Astrocyte of the cerebellum (primary cell): Measurements from ENCODE around the gene TTLL8.

Experiments used
- DNase-seq: peaks from one replicate; pipeline ENCODE4 v3.0.0-alpha.2; 2011; ENCODE audit warnings: low read depth
- H3K4me3 ChIP-seq: 2 replicates; pipeline ENCODE4 v1.5.1; 2011; ENCODE audit warnings: mild to moderate bottlenecking, low read depth, low read length, moderate library complexity
- CTCF ChIP-seq: IDR thresholded peaks from 2 replicates; pipeline ENCODE4 v1.5.1; 2012; ENCODE audit warnings: low read length, low read depth, moderate library complexity, mild to moderate bottlenecking; ENCODE audit errors: missing control alignments
- in situ Hi-C: cut with HindIII; loops from 2 replicates; pipeline ENCODE4 v1.10.0; 2017; ENCODE audit warnings: low sequenced_read_pairs

TTLL8 gene

GRCh38 chr22:50017701-50018224 is 40.3 kb downstream of the TTLL8 start:
- TF ChIP-seq CTCF = no peak
- in situ Hi-C loops = loop anchor here (10.0 kb wide), 1 partner anchor 83 kb away; no protein-coding TSS in a partner anchor
- no peak for DNase-seq
- H3K4me3 ChIP-seq = no peak overlapping the region

- no peak overlapping the region for H3K4me3 ChIP-seq
- TF ChIP-seq CTCF = no peak
Measured at GRCh38 chr22:50016988-50017700, 41.0 kb downstream of the TTLL8 start.

GRCh38 chr22:50016308-50016987 is 41.6 kb downstream of the TTLL8 start:
- no peak for TF ChIP-seq CTCF
- DNase-seq = no peak
- H3K4me3 ChIP-seq = no peak overlapping the region
- in situ Hi-C loops = loop anchor here (10.0 kb wide), 1 partner anchor 82 kb away; no protein-coding TSS in a partner anchor

More at GRCh38 chr22:50016988-50017700, 41.0 kb downstream of the TTLL8 start:
- in situ Hi-C loops = loop anchor here (10.0 kb wide), 1 partner anchor 82 kb away; no protein-coding TSS in a partner anchor
- DNase-seq = no peak

GRCh38 chr22:50015451-50016307 is 42.4 kb downstream of the TTLL8 start:
- TF ChIP-seq CTCF = no peak
- in situ Hi-C loops = loop anchor here (10.0 kb wide), 1 partner anchor 81 kb away; no protein-coding TSS in a partner anchor
- no peak for DNase-seq
- no peak overlapping the region for H3K4me3 ChIP-seq

GRCh38 chr22:50014655-50015401 is 43.3 kb downstream of the TTLL8 start:
- in situ Hi-C loops = loop anchor here (10.0 kb wide), 1 partner anchor 80 kb away; no protein-coding TSS in a partner anchor
- DNase-seq = no peak
- H3K4me3 ChIP-seq = no peak overlapping the region
- no peak for TF ChIP-seq CTCF
